GM21367 (cell line): ENCODE measurements around the gene TGFBR2.
A peak's percentile ranks its signal among the peaks of the same experiment; 100 is the strongest.
"Not testable (repeated sequence)": the region's sequence is repeated elsewhere in the genome, so short reads cannot be mapped to it uniquely, and the experiment has no call there.

Experiments
- ATAC-seq: cut with Tn5 transposase; IDR thresholded peaks from one replicate; pipeline ENCODE4 v1.9.1; 2021; ENCODE audit not compliant: unreplicated experiment

Gene TGFBR2

DNA sequence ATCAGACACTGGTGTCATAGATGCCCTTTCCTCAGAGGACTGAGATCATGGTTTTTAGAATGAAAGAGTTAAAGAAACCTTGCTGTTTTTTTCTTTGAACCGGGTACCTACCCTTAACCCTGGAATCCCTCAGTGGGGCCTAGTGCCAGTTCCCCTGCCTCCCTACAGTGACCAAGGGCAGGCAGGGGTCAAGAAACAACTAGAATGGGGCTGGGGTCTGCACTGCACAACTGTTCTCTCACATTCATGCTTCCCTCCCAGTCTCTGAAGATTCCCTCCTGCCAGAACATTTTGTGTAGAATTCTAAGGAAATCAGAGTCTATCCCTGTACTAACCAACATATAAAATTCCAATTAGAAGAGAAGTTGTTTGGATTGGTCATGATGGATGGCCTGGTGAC lies 47.9 kb downstream of the TGFBR2 start:
- ATAC-seq, result no peak

DNA sequence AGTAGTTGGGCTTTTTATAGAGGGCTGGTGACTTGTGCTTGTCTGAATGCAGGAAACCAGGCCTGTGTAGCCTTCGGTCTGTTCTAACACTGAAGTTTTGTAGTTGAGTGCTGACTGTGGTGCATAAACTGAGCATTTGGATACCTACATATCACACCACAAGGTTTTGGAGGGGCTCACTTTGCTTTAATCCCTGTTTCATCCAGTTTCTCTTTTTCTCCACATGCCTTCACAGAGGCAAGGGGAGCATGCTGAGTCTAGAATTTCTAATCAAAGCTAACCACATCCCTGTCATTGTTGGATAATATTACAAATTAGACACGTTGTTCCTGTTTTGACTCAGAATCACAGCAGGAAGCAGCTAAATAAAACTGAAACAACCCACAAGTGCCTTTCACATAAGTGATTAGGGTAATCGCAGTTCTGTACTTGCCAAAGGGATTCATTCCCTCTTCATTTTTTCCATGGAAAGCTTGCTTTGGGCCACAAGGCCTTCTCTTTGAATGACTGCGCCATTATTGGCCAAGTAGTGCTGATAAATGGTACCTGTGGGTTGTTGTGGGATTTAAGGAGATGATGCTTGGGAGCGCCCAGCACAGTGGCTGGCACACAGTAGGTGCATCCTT lies 48.9 kb downstream of the TGFBR2 start:
- ATAC-seq, result peak; percentile 33

DNA sequence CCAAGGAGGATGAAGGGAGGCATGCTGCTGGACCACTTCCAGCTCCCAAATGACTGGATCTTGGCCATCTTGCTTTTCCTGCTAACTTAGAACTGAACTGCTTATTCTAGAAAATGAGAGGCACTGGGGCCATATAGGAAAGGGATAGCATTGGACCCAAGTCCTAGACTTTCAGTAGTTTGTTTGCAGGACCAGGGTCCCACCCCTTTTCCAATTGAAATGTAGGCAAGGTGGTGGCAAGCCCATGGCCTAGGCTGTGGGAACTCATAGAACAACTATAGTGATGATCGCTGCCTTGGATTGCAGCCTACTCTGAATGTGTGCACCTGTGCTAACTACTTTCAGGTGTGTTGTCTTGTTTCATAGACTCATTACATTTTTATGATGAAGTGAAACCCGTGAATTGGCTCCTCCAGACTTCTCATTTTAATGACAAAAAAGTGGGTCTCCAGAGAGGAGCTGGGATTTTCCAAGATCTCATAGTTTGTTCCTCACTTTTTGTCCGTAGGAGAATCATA lies 50.3 kb downstream of the TGFBR2 start:
- no peak for ATAC-seq

DNA sequence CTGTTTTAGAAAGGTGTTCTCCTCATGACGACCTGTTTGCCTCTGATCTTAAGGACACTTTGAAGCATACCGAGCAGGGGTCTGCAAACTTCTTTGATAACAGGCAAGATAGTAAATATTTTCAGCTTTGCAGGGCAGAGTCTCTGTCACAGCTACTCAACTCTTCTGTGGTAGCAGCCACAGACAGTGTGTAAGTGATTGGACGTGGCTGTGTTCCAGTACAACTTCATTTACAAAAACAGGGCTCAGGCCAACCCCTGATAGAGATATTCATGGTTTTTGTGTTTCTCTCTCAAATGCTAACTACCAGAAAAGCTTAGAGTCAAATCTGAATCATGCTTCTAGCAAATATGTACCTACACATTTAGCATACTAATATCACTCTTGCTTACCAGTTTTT lies 51.5 kb downstream of the TGFBR2 start:
- ATAC-seq, result no peak

DNA sequence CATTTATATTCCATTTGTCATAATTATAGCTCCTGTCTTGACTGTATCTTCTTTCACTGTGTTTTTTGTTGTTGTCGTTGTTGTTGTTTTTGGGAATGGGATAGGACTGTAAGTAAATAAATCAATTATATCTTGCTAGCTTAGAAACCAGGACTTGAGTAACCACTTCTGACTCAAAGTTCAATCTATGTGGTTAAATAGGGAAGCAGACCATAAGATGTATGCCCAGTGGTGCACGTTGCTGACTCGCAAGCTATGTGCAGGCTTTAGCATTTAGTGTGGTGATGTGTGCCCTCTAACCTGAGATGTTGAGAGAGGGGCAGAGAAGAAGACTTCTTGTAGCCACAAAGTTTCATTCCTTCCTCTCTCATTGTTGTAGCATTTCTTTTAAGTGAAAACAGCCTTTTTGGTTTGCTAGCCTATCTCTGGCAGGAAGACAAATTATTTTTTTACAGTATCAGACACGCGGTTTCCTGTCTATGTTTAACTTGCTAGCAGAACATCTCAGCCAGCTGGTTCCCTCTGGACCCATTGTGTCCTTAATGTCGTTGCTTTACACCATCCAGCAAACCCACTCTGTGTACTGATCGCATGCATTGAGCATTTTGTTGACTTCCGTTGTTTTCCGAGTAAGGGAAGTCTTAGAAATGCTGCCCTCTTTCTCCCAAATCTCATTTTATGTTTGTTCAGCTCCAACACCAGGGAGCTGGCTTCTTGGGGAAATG lies 52.1 kb downstream of the TGFBR2 start:
- peak; percentile 83 for ATAC-seq

DNA sequence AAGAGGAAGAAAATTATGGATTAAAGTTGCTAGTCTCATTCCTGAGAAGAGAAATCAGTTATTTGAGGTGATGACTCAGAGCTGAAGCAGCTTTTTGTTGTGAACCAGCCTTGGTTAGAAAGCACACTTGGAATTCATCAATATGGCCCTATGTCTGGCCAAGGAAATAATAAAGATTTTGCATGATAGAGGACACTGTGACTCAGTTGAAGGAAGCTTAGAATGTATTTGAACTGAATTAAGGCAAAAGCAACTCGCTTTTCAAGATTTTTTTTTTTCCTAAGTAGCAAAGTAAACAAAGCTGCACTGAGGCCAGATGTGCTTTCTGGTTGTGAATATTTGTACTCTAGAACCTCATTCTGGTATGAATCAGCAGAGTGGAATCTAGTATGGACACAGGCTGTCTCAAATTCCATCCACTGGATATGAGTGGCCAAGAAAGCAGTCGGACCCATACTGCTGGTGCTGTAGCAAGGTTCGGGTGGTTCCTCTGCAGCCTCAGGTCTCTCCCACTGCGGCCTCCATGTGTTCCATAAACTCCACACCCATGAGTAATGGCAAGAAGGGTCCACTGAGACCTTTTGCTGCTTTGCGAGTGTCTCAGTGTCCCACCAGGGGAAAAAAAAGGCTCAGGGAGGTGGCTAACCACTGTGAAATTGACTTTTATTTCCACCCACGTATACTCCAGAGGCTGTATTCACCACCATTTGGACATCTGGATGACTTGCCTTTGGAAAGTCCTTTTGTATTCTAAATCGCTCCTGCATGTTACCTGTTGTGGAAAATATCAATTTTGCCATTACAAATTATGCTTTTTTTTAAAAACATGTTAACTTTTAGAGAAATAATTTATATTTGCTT lies 53.1 kb downstream of the TGFBR2 start:
- no peak for ATAC-seq

DNA sequence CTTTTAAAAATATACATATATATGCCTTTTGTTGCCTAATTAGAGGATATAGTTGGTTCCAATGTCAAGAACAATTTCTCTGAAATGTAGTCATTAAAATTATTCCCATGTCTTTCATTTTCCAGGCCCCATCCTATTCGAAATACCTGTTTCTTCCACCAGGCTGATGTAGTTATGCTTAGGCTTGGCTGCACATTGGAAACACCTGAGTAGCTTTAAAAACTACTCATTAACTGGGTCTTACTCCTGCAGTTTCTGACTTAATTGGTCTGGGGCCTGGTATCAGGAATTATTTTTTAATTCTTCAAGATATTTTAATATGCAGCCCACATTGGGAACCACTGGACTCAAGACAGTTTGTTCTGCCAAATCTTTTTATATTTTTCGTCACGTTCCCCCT lies 53.7 kb downstream of the TGFBR2 start:
- ATAC-seq, result no peak

DNA sequence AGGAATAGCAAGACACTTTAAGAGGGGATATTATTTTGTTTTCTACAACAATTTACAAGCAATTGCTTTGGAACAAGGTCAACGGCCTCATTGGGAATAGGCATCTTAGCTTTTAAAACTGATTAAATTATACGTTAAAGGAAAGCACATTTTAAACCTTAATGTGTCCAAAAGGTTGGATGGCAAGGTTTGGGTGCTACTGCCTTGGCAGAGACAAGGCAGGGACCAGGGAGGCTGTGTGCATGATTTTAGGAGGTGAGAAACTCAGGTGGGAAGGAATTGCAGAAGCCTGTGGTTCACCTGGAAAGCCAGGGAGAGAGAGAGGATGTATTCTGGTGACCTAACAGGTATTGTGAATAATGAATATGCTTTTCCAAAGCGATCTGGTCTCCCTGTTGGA lies 54.3 kb downstream of the TGFBR2 start:
- no peak for ATAC-seq

DNA sequence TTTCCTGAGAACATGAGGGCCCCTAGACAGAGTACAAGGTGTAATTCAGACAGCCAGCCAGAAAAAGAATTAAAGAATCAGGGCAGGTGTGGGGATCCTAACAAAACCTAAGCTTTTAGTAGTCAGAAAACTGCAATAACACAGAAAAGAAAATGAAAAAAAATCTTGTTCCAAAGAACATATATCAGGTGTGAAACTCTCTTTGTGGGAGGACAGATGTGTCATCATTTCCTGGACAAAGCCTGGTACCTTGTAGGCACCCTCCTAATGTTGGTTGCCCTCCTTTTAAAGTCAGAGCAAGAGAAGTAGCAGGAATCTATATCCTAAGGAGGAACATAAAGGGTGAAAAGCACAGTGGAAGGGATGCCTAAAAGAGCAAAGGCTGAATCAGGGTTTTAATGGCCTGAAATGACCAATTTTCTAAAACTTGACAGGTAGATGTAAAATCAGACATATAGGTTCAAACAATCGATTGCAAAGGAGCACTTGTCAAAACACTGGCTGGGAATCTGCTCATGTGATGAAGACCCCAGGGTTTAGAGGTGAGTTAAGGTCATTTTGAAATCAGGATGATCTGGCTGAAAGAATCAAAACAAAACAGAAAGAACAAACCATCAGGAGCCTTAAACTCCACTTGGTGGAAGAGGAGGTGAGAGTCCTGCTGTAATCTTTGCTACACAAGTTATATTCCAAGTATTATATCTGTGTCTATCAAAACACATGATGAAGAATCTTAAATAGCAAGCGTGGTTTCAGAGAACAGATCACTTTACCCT lies 54.9 kb downstream of the TGFBR2 start:
- no peak for ATAC-seq

DNA sequence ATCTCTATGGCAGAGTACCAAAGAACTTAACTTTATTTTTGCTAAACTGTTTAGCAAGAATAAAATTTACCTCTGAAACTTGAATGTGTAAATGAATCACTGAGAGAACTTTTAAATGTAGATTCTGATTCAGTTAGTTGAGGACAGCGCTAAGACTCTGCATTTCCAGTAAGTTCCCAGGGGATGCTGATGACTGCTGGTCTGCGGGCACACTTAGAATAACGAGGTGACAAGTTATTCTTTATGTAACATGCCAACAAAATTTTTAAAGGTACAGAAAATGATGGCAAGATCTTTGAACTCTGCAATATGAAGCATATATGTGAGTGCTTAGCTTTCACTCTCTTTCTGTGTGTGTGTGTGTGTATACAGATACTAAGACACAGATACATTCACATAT lies 56.4 kb downstream of the TGFBR2 start:
- ATAC-seq, result no peak

DNA sequence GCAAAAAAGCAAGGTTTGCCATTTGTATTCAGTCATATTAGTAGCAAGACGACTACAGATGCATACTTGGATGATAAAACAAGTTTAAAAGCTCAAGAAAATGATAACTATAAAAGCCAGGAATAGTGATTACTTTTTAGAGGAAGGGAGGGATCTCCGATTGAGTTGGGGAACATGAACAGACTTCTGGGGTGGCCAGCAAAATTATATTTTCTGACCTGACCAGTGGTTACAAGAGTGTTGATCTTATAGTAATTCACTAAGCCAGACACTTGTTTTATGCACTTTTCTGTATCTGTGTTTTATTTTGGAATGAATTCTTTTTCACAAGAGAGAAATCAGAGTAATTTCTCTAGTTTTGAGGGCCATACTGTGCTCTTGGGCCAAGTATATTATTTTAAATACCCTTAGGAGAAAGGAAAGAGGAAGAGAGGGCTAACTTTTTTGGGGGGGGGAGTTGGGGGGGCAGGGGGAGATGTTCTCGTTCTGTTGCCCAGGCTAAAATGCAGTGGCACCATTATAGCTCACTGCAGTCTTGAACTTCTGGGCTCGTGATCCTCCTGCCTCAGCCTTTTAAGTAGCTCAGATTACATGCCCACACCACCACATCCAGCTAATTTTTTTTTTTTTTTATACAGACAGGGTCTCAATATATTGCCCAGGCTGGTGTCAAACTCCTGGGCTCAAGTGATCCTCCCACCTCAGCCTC lies 57.3 kb downstream of the TGFBR2 start:
- no peak for ATAC-seq

DNA sequence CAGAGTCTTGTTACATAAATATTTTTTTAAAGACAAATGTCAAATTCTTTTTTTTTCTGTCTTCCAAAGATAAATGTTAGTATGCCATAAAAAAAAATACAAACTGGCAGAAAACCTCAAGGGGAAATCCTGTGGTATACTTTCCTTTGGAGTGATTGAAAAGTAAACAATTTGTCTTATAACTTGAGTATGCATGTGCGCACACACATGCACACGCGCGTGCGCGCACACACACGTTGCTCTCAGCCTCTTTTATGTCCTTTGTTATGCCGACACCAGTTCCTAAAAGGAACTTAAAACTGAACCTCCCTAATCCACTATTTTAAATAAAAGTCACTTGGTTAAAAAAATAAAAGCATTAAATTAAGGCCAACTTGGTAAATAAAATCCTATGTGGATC lies 58.1 kb downstream of the TGFBR2 start:
- ATAC-seq, result no peak

DNA sequence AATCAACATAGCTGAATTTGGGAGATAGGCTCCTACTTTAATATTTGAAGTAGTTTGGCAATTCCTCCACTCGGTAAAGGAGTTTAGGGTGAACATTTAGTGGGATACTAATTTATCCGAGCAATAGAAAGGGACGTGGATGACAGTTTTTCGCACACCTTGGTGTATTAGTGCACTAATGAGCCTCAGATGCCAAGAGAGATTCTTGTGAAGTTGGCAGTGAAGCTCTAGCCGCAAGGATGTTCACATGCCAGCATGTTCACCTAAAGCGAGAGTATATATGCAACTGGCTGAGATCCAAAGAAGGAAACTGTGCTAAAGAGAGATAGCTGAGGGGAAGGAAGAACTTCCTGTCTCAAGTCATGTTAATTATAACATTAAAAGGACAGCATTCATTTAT lies 58.5 kb downstream of the TGFBR2 start:
- no peak for ATAC-seq

DNA sequence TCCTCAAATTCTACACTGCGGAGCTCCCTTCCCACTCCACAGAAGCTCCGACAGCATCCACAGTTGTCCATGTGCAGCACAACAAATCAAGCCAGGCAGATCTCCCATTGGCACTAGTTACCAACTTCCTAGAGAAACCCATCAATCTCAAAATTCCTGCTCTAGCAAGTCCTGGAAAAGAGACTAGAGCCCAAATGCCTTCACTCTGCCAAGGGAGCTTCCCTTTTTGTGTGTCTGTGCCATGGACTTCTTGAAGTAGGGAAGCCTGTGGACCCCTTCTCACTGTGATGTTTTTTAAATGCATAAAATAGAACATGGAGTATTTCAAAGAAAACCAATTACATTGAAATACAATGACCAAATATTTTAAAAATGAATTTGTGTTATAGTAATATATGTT lies 59.1 kb downstream of the TGFBR2 start:
- ATAC-seq, result no peak

DNA sequence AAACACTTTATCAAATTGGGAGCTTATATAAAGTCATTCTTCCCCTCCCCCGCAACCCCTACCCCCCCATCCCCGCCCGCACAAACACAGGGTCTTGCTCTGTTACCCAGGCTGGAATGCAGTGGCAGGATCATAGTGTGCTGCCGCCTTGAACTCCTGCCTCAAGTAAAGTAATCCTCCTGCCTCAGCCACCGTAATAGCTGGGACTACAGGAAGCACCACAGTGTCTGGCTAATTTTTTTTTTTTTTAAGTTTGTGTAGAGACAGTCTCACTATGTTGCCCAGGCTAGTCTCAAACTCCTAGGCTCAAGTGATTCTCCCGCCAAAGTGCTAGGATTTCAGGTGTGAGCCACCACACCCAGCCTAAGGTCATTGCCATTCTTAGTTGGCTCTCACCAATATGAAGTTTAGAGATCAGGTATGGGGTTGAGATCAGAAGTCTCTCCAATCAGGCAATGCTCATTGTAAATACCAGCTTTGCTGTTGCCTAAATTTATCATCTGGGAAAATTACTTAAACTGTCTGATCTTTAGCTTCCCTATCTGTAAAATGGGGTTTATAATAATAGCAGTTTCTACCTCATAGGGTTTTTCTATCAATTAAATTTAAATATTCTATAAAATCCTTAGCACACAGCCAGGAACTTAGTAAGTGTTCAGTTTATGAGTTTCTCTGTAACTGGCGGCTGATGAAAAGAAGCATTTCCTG lies 60.3 kb downstream of the TGFBR2 start:
- no peak for ATAC-seq

DNA sequence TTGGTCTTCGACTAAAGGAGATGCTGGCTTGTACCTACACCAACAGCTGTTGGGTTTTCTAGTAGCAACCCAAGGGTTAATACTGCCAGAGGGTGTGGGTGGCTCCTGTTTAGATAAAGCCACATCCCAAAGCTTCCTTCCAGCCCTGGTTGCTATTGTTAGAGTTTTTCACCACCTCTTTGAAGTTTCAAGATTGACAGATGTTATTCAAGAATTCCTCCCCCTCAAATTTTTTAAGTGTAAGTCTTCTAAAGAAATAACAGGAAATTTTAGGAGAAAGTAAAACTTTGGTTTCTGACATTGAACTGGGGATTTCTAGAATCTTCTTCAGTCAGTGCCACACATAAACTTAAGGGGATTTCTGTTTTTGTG lies 60.9 kb downstream of the TGFBR2 start:
- no peak for ATAC-seq

DNA sequence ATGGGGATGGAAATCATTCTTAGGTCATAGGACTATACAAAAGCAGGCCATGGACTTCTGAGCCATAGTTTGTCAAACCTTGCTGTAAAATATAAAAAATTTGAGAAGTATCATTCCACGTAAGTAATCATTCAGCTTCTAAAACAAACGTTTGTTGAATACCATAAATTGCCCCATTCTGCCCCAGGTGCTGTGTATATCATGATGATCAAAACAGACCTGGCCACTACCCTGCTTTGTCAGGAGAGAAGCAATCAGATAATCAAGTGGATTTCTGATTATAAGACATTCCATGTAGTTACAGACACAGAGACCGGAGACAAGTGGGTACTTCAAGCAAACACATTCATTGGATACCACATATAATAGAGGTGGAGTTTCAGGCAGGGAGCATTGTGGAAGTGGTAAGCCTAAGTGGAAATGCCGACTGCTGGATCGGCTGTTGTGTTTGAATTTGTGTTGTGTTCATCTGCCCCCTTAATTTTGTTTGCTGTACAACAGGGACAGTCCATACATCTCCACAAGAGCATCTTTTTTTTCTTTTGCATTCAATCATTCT lies 61.7 kb downstream of the TGFBR2 start:
- no peak for ATAC-seq

DNA sequence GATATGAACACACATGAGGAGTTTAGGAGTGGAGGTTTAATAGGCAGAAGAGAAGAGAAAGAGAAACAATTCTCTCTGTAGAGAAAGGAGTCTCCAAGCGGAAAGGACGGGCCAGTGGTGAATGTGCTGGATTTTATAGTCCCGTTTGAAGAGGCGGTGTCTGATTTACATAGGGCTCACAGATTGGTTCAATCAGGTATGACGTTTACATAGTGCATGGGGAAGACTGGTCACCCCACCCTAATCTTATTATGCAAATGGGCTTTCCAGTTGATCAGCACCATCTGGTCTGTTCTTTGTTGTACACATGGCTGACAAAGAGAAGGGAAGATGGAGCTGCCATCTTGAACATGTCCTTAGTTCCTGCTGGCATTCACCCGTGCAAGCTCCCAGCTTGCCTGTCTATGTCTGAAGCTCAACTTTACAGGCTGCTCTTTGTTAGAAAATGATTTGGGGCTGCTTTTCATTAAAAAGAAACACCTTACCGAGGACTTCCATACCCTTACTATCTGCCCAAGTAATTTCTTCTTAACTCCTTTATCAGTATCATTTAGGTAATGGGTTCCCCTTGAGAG lies 63.0 kb downstream of the TGFBR2 start:
- ATAC-seq, result not testable (repeated sequence)

DNA sequence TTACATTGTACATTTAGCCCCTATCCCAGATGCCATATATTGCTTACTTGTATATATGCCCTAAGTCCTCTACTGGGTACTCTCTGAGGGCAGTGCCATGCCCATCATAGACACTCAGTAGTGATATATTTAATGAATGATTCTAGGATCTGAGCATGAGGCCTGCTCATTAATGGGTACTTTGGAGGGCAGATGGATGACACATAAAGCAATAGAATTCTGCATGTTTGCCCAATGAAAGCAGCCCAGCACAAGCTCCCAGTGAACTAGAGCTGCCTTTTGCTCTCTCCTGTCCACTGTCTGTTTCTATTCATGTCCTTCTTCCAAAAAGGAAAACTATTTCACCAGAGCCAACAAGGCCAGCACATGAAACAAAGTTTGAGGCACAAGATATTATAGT lies 63.9 kb downstream of the TGFBR2 start:
- no peak for ATAC-seq
